GM21737 (cell line): ENCODE data around the gene CH25H.
"Not testable (repeated sequence)": the region's sequence is repeated elsewhere in the genome, so short reads cannot be mapped to it uniquely, and the experiment has no call there.

Experiments
- ATAC-seq: cut with Tn5 transposase; IDR thresholded peaks from one replicate; pipeline ENCODE4 v1.9.1; 2021; ENCODE audit warnings: mild to moderate bottlenecking, moderate library complexity; ENCODE audit not compliant: unreplicated experiment

The CH25H gene, protein sequence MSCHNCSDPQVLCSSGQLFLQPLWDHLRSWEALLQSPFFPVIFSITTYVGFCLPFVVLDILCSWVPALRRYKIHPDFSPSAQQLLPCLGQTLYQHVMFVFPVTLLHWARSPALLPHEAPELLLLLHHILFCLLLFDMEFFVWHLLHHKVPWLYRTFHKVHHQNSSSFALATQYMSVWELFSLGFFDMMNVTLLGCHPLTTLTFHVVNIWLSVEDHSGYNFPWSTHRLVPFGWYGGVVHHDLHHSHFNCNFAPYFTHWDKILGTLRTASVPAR

DNA sequence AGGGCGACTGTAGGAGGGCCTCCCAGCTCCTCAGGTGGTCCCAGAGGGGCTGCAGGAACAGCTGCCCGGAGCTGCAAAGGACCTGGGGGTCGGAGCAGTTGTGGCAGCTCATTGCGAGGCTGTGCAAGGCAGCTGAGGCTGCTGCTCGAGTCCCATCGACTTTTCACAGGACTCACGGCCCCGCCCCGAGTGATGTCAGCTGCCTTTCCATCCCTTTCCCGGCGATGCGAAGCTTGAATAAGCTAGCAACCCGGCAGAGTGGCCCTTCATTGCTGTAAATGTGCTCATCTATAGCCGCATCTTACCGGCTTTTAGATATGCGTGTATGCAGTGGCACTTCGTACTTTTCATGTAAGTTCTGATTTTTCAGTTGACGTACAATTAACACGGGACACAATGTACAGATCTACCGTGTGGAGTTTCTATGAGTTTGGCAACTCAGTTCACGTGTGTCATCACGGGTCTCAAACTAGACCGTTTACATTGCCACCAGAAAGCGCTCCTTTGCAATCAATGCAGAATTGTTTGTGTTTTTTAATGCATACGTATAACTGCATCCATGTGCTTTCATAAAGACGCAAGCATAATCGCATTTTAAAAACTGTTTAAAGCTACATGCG, at the start of gene CH25H:
TSS of gene CH25H (minus strand) at position 137 of the 620 bp plus-strand sequence. CDS start at position 112, 25 bp downstream.
- ATAC-seq, result no peak

DNA sequence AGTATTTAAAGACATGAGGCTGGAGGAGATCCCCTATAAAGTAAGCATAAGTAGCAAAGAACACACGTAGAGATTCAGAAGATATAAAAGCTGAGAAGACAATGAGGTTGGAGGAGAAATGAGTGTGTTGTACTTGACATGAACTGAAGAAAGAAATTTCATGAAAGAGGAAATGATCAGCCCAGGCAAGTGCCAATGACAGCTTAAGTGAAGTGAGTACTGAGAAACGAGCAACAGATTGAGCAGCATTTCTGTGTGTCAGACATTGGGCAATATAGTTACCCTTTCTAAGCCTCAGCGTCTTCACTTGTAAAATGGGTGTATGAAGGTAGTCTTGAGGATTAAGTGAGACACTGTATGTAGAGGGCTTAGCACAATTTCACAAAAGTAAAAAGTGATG, 49.2 kb upstream of the CH25H start:
- no peak for ATAC-seq

DNA sequence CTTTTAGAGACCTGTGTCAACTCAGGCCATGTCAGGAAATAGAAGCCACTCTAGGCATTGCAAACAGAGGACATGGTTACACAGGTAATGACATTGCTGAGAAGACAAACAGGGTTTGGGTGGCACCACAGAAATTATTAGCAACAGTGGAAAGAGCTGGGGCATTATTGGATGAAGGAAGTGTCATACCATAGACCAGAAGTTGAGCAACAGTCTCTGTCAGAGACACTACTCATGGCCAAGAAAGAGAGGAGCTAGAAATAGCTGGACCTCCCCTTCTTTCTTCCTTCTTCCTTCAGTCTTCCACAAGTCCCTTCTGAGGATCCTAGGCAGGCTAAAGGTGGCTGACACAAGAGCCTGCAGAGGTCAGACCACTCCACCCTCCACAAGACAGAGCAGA, 48.7 kb upstream of the CH25H start:
- no peak for ATAC-seq

DNA sequence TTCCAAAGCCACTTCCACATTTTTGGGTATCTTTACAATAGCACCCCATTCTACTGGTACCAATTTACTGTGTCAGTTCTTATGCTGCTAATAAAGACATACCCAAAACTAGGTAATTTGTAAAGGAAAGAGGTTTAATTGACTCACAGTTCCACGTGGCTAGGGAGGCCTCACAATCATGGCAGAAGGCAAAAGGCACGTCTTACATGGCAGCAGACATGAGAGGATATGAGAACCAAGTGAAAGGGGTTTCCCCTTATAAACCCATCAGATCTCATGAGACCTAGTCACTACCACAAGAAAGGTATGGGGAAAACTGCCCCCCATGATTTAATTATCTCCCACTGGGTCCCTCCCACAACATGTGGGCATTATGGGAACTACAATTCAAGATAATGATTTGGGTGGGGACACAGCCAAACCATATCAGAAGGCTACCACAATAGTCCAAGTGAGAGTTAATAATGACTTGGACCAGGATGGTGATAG, 48.0 kb upstream of the CH25H start:
- ATAC-seq, result not testable (repeated sequence)

DNA sequence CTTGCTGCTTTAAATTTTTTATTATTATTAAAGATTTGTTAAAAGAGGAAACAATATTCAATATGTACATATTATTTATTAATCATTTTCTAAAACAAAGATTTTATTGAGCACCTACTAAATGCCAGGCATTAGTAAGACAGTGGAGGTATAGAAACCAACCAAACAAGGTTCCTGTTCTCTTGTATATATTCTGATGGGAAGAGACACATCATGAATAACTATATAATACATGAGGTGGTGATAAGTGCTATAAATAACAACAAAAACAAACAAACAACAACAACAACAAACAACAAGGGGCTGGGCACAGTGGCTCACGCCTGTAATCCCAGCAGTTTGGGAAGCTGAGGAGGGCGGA, 45.1 kb upstream of the CH25H start:
- no peak for ATAC-seq

DNA sequence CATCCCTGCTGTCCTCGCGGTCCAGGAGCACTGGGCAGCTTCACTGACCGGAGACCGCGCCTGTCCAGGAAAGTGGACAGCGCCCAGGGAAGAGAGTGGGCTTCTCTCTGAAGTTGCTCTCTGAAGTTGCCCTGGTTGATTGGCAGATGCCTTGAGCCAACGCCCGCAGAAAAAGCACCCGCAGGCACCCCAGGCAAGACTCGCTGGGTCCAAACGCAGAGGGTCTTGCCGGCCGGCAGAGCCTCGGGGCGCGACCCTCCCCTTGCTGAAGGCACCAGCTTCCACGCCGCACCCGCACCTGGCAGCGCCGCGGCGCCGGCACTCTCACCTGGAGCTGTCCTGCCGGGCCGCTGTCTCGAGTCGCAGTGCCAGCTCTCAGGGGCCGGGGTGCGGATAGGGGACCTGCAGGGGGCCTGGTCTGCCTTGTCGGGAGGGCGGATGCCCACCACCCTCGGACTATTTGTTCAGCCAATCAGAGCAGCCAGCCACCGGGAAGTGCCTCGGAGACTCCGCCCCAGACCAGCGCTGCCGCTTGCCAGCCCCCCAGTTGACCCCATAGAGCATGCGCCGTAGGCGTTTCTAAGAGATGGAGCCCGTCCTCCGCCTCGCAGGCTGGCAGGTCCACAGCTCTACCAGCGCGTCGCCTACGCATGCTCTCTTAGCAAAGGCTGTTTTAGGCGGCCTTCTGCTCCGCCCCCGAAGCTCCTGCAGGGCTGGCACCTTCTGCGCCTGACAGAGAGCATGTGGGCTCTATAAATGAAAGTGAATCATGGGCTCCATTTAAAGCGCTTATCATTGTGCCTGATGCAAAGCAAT, 44.5 kb upstream of the CH25H start, which contains the start of gene LIPA:
TSS of gene LIPA (minus strand) at position 367 of the 816 bp plus-strand sequence. CDS start 4,127 bp downstream, outside the sequence.
- ATAC-seq, result peak; percentile 96

DNA sequence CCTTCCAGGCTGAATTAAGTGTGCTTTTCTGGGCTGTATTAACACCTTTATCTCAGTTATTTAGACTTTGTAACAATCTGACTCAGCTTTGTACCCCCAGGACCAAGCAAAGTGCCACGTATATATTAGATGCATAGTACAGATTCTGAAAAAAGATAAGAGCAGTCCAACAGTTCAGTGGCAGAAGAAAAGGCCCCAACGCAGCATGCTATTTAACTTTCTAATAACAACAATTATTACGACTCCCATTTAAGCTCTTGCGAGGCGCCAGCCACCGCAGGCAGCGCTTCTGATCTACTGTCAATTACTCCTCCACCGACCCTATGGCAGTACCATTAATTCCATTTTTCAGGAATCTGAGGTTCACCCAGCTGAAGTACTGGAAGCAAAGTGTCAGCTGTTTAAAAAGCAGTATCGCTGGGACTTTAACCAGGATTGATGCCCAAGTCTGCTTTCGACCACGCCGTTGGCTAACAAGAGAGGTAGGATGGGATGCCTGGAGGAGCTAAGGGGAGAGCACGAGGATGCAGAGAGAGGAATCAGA, 43.8 kb upstream of the CH25H start:
- ATAC-seq, result no peak

DNA sequence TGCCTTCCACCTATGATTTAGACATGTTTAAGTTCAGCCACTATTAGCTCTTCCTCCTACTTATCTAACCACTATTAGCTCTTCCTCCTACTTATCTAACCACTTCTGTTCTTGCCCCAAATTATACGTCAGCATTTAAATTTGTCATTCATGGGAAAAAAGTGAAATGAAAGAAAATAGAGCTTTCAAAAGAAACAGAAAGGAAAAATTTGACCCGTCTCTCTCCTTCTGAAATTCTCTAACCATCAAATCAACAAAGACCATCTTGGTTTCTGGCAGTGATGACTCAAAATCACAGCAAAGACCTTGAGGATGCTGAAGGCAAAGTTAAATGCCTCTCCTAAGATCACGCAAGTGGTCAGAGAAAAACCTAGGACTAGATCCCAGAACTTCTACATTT, 41.9 kb upstream of the CH25H start:
- ATAC-seq, result no peak

DNA sequence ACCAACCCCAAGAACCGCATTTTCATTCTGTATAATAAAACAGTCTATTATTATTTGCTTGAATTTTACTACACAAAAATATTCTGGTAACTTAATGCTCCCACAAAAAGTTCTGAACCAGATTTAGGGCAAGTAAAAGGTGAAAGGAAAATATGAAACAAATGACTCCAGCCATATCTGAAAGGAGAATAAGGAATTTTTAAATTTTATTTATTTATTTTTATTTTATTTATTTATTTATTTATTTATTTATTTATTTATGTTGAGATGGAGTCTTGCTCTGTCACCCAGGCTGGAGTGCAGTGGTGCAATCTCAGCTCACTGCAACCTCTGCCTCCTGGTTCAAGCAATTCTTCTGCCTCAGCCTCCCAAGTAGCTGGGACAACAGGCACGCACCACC, 40.5 kb upstream of the CH25H start:
- ATAC-seq, result not testable (repeated sequence)

DNA sequence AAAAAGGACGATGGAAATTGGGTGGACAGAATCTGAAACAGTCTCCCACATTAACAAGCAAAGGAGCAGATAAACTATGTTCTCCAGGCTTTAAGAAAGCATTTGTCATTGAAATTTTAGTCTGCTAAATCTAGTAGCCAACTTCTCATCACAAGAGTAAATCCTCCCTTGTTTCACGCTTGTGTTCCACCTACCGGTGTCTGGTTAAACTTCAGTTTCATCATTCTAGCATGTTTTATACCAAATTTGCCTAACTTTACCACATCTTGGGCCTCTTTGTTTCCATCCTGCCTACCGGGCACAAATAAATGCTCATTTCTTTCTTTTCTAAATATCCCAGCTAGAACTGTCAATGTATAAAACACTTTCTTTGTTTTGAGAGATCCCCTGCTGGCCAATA, 38.7 kb upstream of the CH25H start:
- no peak for ATAC-seq

DNA sequence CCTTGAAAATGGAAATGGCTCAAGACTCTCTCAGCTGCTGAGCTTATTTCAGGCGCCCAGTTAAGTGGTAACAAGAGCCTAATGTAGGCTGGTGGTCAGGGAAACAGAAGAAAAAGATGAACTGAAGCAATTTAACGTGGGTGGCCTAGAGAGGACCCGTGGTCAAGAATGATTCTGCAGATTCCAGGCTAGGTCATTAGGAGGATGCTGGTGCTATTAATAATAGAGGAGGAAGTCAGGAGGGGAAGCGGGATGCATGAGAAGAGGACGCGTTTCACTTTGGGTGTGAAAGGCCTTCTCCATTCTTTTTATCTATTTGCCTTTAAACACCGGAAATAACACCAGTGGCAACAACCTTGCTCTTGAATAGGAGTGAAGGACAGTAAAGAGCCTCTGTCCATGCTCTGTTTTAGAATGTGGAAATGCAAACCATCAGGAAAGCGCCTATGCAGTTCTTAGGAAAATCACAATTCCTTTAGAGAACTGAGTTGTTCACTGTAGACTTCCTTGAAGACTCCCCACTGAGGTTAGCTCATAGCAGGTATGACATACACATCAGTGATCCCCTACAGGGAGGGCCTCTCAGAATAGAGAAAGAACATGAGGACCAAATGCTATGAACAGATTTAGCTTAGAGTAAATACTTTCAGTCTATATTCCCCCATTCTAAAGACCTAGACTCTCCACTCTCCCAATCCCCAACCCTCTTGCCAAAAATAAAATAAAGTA, 35.9 kb upstream of the CH25H start:
- ATAC-seq, result no peak

DNA sequence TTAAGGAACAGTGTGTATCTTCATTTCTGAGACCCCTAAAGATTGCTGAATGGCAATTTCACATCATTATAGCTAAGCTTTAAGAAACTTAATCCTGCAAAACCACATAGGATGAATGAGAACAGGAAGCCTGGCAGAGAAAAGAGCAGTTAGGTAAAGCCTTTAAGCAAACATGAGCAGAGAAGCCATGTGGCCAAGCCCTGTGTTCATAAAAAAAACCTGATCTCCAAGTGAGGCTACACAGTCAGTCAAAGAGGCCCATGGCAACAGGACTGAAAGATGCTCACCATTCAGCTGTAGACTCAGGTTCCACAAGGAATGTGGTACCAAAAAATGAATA, 35.2 kb upstream of the CH25H start:
- ATAC-seq, result no peak

DNA sequence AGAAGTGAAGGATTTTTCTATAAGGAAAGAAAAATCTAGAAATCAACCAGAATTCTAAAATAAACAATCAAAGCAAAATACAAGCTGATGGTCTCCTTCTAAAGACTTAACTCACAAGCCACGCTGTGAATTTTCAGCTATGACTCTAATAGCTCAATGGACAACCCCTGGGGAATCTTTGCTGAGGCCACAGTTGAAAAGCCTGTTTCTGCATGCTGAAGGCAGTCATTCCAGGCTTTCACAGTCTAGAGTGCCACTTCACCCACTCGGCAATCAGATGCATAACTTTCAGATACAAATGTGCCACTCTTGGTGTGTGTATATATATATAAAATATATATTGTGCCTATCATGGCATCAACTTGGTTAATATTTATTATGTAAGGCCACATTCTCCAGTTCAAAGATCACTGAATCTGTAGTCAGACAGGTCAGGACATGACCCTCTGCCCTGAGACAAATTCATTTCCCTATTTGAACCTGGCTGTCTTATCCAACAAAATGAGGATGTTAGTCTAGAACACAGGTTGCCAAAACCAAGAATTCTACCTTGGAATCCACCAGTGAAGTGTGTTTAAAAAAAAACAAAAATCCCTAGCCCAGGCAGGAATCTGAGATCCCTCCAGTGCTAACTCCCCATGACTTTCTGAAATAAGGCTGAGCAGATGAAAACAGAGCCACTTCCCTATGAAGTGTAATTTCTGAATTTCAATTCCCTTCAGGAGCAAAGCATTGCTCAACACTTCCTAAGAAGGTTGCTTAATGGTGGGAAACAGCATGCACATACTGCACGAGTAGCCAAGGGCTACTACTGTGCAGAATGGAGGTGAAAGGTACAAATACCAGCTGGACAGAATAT, 34.6 kb upstream of the CH25H start:
- no peak for ATAC-seq

DNA sequence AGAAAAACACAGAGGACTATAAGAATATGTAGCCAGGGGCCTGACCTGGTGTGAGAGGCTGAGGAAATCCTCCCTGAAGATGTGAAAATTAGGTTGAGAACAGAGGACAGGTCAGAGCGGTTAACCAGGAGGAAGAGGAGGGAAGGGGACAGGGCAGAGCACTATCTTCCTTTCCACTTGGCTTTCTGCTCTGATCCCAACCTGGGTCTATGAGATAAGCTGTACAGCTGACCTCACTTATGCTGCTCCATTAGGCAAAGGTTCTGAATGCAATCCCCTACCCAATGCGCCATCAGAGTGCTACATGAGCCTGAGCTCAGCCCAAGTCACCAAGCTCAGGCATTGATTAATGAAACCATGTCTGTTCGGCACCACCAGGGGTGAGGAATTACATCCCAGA, 33.9 kb upstream of the CH25H start:
- ATAC-seq, result no peak

DNA sequence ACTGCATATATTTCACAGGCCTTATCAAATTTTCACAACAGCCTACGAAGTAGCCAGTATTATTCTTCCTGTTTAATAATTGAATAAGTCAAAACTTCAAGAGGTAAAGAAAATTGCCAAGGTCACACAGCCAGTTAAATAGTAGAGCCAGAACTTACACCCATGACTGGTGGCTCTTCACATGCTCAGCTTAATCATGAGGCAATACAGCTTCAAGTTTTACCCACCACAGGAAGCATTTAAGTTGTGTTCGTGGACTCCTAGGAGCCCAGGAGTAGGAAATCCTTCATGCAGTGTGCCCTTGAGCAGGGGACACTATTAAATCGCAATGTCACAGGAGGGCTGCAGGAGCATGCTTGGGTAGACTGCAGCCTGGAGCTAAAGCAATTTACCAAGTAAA, 33.4 kb upstream of the CH25H start:
- ATAC-seq, result no peak

DNA sequence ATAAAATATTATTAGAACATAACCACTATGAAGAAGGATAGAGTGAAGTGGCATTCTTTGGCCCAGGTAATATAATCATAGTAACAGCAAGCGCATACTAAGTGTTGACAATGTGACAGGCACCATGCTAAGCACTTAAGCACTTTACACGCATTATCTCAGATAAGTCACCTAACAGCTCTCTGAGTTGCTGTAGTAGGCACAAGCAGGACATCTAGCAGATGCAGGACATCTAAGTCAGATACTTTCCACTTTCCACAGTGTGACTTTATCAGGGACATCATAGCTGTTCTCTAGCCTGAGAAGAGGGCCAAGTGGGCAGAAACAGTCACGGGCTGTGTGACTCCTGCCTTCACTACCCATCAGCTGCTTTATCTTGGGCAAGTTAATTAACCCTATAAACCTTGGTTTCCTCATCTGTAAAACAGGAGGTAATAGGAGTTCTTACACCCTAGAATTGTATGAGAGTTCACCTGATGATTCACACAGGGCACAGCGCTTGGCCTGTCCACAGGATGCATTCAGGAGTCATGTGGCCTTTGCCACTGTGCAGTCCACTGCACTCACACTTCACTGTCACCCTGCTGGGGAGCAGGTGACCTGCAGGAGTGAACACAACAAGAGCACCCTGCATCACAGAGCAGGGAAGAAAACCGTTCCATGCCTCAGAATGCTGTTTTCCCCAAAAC, 32.0 kb upstream of the CH25H start:
- no peak for ATAC-seq

DNA sequence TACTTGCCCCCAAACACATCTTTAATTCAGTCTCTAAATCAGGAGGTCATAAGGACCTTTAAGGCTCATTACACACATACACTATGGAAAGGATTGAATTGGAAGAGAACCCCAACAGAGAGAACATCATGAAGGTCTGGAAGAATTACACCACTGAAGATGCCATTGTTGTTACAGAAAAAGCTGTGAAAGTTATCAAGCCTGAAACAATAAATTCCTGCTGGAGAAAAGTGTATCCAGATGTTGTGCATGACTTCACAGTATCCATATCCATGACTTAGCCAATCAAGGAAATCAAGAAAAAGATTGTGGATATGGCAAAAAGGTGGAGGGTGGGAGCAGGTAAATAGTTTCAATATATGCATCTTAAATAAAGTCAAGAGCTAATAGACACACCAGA, 30.7 kb upstream of the CH25H start:
- no peak for ATAC-seq

DNA sequence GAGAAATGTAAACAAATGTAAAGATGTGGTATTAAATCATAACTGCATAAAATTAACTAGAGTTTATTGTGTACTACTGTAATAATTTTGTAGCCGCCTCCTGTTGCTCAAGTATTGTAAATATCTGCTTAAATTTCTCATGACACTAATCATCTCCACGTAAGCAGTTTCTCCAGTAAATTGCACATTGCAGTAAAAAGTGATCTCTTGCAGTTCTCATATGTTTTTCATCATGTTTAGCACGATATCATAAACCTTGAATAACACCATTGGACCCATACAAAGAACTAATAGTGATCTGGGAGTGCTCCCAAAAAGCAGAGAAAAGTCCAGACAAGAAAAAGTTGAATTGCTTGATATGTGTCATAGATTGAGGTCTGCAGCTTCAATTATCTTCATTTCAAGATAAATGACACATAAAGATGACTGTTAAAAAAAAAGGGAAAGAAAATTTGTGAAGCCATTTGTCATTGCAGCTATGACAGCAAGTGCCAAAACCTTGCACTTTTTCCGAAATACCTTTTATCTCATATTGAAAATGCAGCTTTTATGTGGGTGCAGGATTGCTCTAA, 29.2 kb upstream of the CH25H start:
- ATAC-seq, result no peak
